Measurements from ENCODE around the gene SFMBT2.

DNA sequence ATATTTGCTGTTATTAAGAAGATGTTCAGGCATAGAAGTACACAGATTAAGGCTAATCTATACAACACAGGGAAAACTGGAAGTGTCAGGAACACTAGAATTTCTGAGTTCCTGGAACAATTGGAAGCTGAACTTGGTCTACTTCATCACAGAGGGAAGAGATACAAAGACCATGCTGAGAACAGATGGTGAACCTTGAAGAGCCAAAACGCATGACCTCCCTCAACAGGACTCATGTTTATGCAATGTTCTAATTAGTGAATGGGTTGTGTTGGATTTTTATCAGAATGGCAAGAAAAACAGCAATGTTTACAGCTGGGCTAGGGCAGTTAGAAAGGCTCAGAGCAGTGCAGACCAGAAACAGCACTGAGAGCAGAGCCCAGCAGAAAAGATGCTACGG is 94.9 kb downstream of the SFMBT2 start:
- no peak for TF ChIP-seq POLR2A (IDR thresholded peaks at IDR 0.05)
- TF ChIP-seq, protein P1, sequence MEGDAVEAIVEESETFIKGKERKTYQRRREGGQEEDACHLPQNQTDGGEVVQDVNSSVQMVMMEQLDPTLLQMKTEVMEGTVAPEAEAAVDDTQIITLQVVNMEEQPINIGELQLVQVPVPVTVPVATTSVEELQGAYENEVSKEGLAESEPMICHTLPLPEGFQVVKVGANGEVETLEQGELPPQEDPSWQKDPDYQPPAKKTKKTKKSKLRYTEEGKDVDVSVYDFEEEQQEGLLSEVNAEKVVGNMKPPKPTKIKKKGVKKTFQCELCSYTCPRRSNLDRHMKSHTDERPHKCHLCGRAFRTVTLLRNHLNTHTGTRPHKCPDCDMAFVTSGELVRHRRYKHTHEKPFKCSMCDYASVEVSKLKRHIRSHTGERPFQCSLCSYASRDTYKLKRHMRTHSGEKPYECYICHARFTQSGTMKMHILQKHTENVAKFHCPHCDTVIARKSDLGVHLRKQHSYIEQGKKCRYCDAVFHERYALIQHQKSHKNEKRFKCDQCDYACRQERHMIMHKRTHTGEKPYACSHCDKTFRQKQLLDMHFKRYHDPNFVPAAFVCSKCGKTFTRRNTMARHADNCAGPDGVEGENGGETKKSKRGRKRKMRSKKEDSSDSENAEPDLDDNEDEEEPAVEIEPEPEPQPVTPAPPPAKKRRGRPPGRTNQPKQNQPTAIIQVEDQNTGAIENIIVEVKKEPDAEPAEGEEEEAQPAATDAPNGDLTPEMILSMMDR (IDR thresholded peaks at IDR 0.05): no peak

Data from right lobe of liver (tissue), 4 donors.